Measurements from ENCODE around the gene INTS11. TPM values are rescaled to one million over a fixed set of nuclear protein-coding genes. Genes with fewer than 3 reads are reported as not detected.

INTS11 gene
- total RNA-seq, 1 experiment from 2014 or later = 254 TPM

- DNase-seq (no peak), ATAC-seq (peak; percentile 2)
- Histone ChIP-seq H3F3A (ENCODE audit: low read length, unreplicated experiment) (no peaks in the 10 kb centered on the region), H4K20me1 (ENCODE audit: low read length) (peaks cover 5% of the 10 kb centered on the region; the same call in 1 of the 2 replicates), H3K27ac (ENCODE audit: low read length) (no peak overlapping the region), H3K36me3 (ENCODE audit: low read depth, low read length) (peaks cover 27% of the 10 kb centered on the region), H3K9ac (ENCODE audit: low read length) (no peak overlapping the region), H2AFZ (ENCODE audit: low read length) (no peak overlapping the region), H3K4me1 (ENCODE audit: insufficient read depth, low read length) (peaks cover 36% of the 10 kb centered on the region), H3K4me2 (ENCODE audit: low read length) (no peak overlapping the region), H3K9me3 (ENCODE audit: low read length) (no peaks in the 10 kb centered on the region), H3K27me3 (ENCODE audit: low read length) (no peaks in the 10 kb centered on the region), H3K9me2 (replicated peaks; ENCODE audit: low read length) (no peaks in the 10 kb centered on the region), H3K4me3 (ENCODE audit: low read length) (no peak overlapping the region), H3K79me2 (ENCODE audit: low read length) (no peaks in the 10 kb centered on the region)
- intact Hi-C loops (cut with micrococcal nuclease) = no loop called here
- TF ChIP-seq CTCF (conservative IDR thresholded peaks at IDR 0.05; ENCODE audit: low read depth, low read length) (no peak), EZH2 (IDR thresholded peaks at IDR 0.05; ENCODE audit: low read length, unreplicated experiment) (no peak), EZH2phosphoT487 (IDR thresholded peaks at IDR 0.05; ENCODE audit: borderline replicate concordance, low read length) (no peak)
- CTCF ChIA-PET = no interaction called here
- POLR2A ChIA-PET (ENCODE audit: unreplicated experiment) = interaction anchor here (0.7 kb wide), 1 partner anchor 25 kb away, joined by 4 read pairs; no protein-coding TSS in a partner anchor
- BruUV-seq (replicated peaks) = no TSS peak
These were observed 9.2 kb upstream of the INTS11 start for GRCh38 chr1:1333551-1334241.

- Histone ChIP-seq H3F3A (ENCODE audit: low read length, unreplicated experiment) (no peaks in the 10 kb centered on the region), H3K9ac (ENCODE audit: low read length) (no peak overlapping the region), H3K4me3 (ENCODE audit: low read length) (no peak overlapping the region), H3K79me2 (ENCODE audit: low read length) (no peaks in the 10 kb centered on the region), H2AFZ (ENCODE audit: low read length) (no peak overlapping the region), H3K27me3 (ENCODE audit: low read length) (no peaks in the 10 kb centered on the region), H3K27ac (ENCODE audit: low read length) (no peak overlapping the region), H3K9me2 (replicated peaks; ENCODE audit: low read length) (no peaks in the 10 kb centered on the region), H3K4me1 (ENCODE audit: insufficient read depth, low read length) (peaks cover 36% of the 10 kb centered on the region), H3K4me2 (ENCODE audit: low read length) (peak overlapping the region; percentile 25; the same call in 1 of the 2 replicates), H3K36me3 (ENCODE audit: low read depth, low read length) (peaks cover 21% of the 10 kb centered on the region), H3K9me3 (ENCODE audit: low read length) (no peaks in the 10 kb centered on the region), H4K20me1 (ENCODE audit: low read length) (peaks cover 5% of the 10 kb centered on the region; the same call in 1 of the 2 replicates)
- ChIA-PET CTCF (no interaction called here), POLR2A (ENCODE audit: unreplicated experiment) (no interaction called here)
- intact Hi-C loops (cut with micrococcal nuclease) = no loop called here
- TF ChIP-seq EZH2phosphoT487 (IDR thresholded peaks at IDR 0.05; ENCODE audit: borderline replicate concordance, low read length) (no peak; the same call in 1 of the 2 replicates), CTCF (conservative IDR thresholded peaks at IDR 0.05; ENCODE audit: low read depth, low read length) (no peak), EZH2 (IDR thresholded peaks at IDR 0.05; ENCODE audit: low read length, unreplicated experiment) (no peak)
- peak; percentile 27 for ATAC-seq
- BruUV-seq (replicated peaks) = no TSS peak
- DNase-seq = peak; percentile 73
These were observed 8.5 kb upstream of the INTS11 start for GRCh38 chr1:1332774-1333480.

All from PC-3 (cell line).